HG03066 (cell line): ENCODE data around the gene ABCB6.

Source experiments
- ATAC-seq: cut with Tn5 transposase; IDR thresholded peaks from one replicate; pipeline ENCODE4 v1.9.1; 2021; ENCODE audit warnings: low read depth; ENCODE audit not compliant: unreplicated experiment

Gene ABCB6

DNA sequence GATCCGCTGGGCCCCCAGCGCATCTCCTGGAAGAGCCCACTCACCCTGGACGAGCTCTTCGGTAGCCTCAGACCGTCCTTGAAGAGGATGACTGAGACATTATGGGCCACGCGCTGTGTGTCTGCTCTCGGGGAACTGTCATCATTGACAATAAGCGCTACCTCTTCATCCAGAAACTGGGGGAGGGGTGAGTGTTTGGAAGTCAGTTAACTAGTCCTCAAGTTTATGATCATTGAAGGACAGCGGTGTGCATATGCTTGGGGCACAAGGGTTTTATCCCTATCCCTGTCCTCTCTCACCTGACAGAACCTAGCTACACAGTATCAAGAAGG, 27.1 kb upstream of the ABCB6 start:
- no peak for ATAC-seq

GRCh38 chr2:219245148-219245898, 26.6 kb upstream of the ABCB6 start, which contains the start of the genes GLB1L and STK16:
Gene GLB1L (minus strand): TSS chr2:219245444. CDS start chr2:219243573, 1,871 bp downstream.
Gene STK16 (plus strand): TSS chr2:219245479. CDS start chr2:219246000, 521 bp downstream.
- ATAC-seq, result peak; percentile 73

GRCh38 chr2:219244789-219245147, 26.0 kb upstream of the ABCB6 start:
- no peak for ATAC-seq

- no peak for ATAC-seq
Observed at GRCh38 chr2:219243291-219243761, 24.6 kb upstream of the ABCB6 start.

DNA sequence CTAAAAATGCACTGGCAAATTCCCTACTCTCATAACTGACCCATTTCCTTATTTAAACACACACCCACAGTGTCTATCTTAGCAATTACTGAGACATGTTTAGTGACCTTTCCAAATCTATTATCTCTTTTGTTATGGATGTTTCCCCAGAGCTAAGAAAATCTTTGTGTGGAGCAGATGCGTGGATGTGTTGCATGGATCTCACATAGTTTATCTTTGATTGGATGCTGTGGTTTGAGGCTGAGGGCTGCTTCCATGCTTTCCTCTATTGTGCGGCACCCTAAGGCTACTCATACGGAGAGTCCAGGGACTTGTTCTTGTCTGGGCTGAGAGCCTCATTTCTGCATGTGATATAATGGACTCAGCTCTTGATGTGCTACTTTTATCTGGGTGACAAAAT, 15.6 kb upstream of the ABCB6 start:
- ATAC-seq, result no peak

- ATAC-seq, result no peak
Observed at GRCh38 chr2:219230059-219230540, 11.3 kb upstream of the ABCB6 start.

DNA sequence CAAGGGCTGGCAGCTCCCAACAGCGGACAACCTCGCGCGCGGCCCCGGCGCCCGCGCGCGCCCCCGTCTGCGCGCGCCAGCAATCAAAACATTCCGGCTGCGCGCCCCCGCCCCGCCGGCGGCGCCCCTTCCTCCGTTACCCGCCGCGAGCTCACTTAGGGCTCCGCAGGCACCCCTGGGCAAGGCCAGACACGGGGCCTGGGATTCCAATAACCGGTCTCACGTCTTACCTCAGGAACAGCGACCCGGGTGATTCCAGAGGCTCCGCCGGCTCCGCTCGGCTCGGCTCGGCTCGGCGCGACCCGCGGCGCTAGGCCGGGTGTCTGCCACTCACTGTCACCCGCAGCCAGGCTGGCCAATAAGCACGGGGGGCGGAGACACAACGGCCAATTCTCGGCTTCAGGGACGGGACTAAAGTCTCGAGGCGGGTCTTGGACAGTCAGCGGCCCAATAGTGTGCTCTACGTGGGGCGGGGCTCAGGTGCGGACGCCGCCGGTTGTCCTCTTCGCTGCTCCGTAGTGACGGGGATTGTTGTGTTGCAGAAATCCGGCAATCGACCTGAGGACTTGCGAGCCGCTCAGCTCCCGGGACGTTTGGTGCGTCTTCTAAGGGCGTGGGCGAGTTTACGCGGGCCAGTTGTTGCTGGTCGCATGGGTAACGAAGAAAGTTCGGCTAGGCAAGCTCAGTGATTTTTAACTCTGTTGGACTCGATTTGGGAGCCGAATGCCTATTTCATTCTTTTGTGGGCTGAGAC, 10.7 kb upstream of the ABCB6 start, which contains the start of the genes ANKZF1 and ATG9A:
ANKZF1 (plus strand) TSS at position 502 of the 754 bp plus-strand sequence. CDS start 452 bp downstream, outside the sequence.
ATG9A (minus strand) TSS at position 332 of the 754 bp plus-strand sequence. CDS start 1,612 bp downstream, outside the sequence.
- ATAC-seq, result peak; percentile 96

DNA sequence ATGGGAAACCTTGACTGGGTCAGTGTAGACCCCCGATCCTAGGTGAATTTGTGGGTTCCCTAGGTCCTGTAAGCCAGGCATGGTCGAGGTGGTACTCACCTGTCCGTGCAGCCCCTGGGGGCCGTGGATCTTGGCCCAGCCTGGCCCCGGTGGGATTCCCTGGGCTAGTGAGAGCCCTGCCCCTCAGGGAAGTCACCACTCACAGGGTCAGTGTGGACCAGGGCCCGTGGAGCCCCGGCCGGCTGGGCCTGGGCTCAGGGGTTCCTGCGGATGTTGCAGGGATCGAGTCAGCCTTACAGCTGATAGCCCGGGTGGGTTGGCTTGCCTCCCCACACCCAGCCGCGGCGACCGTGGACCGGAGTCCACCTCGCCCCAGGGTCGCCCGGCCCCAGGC, 10.2 kb upstream of the ABCB6 start:
- ATAC-seq, result peak; percentile 8

- ATAC-seq, result no peak
Observed at GRCh38 chr2:219228041-219228910, 9.5 kb upstream of the ABCB6 start.

- no peak for ATAC-seq
Observed at GRCh38 chr2:219225350-219225749, 6.6 kb upstream of the ABCB6 start.

- ATAC-seq, result no peak
Observed at GRCh38 chr2:219223831-219224610, 5.3 kb upstream of the ABCB6 start.

DNA sequence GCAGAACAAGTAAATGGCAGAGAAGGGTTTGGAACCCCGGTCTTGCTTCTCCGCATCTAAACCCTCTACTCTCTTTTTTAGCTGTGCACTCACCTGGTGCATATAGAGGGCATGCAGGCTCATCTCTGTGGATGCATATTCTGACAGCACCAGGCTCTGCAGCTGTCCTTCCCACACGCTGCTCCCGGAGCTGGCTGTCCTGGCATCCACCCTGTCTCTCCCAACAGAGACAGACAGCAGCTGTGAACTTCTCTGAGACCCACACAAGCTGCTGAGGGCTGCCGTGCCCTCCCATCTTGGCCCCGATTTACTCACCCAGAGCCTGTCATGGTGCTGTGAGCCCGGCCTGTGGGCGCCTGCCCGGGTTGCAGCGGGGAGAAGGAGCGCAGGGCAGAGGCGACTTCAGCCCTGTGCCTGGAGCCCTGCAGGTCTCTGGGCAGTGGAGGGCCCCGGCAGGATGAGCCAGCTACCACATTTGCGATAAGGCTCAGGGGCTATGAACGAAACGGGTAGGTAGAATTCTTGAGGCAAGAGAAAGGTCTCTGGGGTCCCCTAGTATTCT, 3.3 kb upstream of the ABCB6 start:
- ATAC-seq, result no peak

GRCh38 chr2:219220652-219221402, 2.1 kb upstream of the ABCB6 start:
- ATAC-seq, result no peak

DNA sequence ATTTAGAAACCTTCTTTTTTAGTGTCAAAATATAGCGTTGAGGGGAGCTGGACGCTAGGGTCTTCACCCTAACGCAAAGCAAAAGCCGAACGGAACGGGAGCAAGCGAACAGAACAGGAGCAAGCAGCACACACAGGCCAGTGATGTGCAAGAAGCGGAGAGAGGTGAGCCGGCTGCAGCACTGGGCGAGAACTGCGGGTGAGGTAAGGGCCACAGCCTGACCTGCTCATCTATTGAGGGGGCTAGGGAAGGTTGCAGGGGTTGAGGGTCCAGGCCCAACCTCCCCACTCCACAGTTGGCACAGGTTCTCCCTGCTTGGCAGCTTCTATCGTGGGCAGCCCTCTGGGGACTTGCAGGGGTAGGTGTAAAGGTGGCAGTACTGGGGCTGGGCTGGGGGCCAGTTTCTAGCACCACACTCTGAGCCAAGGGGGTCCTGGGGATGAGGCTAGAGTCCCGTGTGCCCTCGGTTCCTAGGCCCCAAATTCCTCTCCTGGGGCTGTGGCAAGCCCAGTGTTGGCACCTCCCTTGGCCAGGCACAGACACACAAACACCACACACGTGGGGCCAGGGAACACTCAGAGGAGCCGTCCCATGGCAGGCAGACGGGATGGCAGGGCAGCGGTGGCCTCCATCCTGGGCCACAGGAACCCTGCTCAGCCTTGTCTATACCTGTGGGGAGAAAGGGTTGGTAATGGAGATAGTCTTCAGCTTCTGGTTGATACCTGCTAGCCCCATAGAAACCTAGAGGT, 1.2 kb upstream of the ABCB6 start:
- ATAC-seq, result no peak

- ATAC-seq, result peak; percentile 31
Observed at GRCh38 chr2:219218217-219218731, 484 bp downstream of the ABCB6 start.

GRCh38 chr2:219216535-219216915, 2.2 kb downstream of the ABCB6 start:
- ATAC-seq, result no peak

DNA sequence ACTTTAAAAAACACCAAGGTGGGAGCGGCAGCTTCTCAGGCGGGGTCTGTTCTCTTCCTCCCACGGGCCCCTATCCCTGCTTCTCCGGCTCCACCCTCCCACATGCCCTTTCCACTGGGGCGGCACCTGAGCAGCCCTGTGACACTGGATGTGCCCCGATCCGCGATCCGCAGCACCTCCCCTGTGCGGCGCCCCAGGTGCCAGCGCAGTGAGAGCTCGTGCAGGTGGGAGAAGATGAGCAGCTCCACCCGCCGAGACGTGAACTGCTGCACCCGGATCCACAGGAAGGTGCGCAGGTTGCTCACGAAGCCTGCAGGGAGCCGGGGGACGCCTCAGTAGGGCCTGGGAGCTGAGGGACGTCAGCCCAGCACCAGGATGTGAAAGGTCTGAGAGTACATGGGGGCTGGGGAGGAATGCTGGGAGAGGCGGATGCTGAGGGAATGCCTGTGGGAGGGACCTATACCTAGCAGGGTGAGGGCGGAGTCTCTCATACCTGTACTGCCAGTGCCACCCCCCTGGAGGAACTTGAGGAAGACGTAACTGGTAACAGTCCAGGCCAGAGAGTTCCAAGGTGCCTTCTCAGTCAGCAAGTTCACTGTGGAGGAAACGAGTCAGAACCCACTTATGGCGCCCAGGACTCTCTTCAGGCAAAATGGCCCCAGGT, 2.8 kb downstream of the ABCB6 start:
- no peak for ATAC-seq
